Caco-2 (cell line): ENCODE data around the gene SERTAD2. TPM values are rescaled to one million over a fixed set of nuclear protein-coding genes. Genes with fewer than 3 reads are reported as not detected.

Source experiments
- BruUV-seq: library from RNA; stranded (reverse); fragments of 400-500 nt; replicated peaks from 2 replicates; lab custom pipeline; 2021; lab: Mats Ljungman, UMichigan
- CTCF ChIA-PET: fragments of 300-600 bp; sonication (Branson Sonifier 250); formaldehyde crosslinking; loops from one replicate; lab custom pipeline; 2022; ENCODE audit warnings: antibody characterized with exemption; lab: Charles Lee
- POLR2A ChIA-PET: fragments of 300-600 bp; sonication (Branson Sonifier 250); formaldehyde crosslinking; loops from one replicate; lab custom pipeline; 2022; ENCODE audit warnings: antibody characterized with exemption; lab: Charles Lee
- DNase-seq, 2 experiments: peaks; one replicate each; pipeline versions ENCODE4 v3.0.0 to v3.0.0-alpha.2; 2020 to 2022
- H3K27me3 ChIP-seq: replicated peaks from 2 replicates; pipeline ENCODE4 v1.6.0; 2011; ENCODE audit warnings: low read length; ENCODE audit not compliant: control insufficient read depth, insufficient read depth
- H3K36me3 ChIP-seq: 2 replicates; pipeline ENCODE4 v1.5.1; 2011; ENCODE audit warnings: low read length; ENCODE audit not compliant: control insufficient read depth, insufficient read depth
- H3K4me1 ChIP-seq: fragments of 250-450 bp; sonication (Bioruptor Pico); 2 replicates; pipeline ENCODE4 v1.5.1; 2020; ENCODE audit warnings: mild to moderate bottlenecking
- H3K4me3 ChIP-seq: 2 replicates; pipeline ENCODE4 v1.5.1; 2011; ENCODE audit warnings: low read depth, mild to moderate bottlenecking, control low read depth, low read length
- H3K9me3 ChIP-seq: fragments of 250-450 bp; sonication (Bioruptor Pico); 2 replicates; pipeline ENCODE4 v1.5.1; 2020; ENCODE audit warnings: mild to moderate bottlenecking, moderate library complexity
- H3K27ac Mint-ChIP-seq: one replicate; pipeline ENCODE4 v1.8.0; 2022; ENCODE audit warnings: mixed read lengths; ENCODE audit not compliant: unreplicated experiment
- H3K27me3 Mint-ChIP-seq: one replicate; pipeline ENCODE4 v1.8.0; 2022; ENCODE audit warnings: mixed read lengths; ENCODE audit not compliant: insufficient read depth, unreplicated experiment
- H3K36me3 Mint-ChIP-seq: one replicate; pipeline ENCODE4 v1.8.0; 2022; ENCODE audit warnings: mild to moderate bottlenecking, mixed read lengths; ENCODE audit not compliant: insufficient read depth, unreplicated experiment
- H3K4me1 Mint-ChIP-seq: one replicate; pipeline ENCODE4 v1.8.0; 2022; ENCODE audit warnings: low read depth, mixed read lengths; ENCODE audit not compliant: unreplicated experiment
- H3K4me3 Mint-ChIP-seq: one replicate; pipeline ENCODE4 v1.8.0; 2022; ENCODE audit warnings: mild to moderate bottlenecking, moderate library complexity, mixed read lengths; ENCODE audit not compliant: unreplicated experiment
- H3K9me3 Mint-ChIP-seq: one replicate; pipeline ENCODE4 v1.8.0; 2022; ENCODE audit warnings: mixed read lengths; ENCODE audit not compliant: unreplicated experiment
- CTCF ChIP-seq, 2 experiments: fragments of 200-600 bp in 1 of 2; IDR thresholded peaks; 1 replicate in 1 of 2; 2 replicates in 1 of 2; pipeline versions ENCODE4 v1.5.1 to v1.8.0; 2011 to 2022; ENCODE audit warnings: antibody characterized with exemption in 1 of 2, control low read depth in 1 of 2, inconsistent platforms in 1 of 2, low read depth in 1 of 2, low read length in 1 of 2, mild to moderate bottlenecking in 1 of 2, moderate library complexity in 1 of 2; ENCODE audit not compliant: insufficient read depth in 1 of 2, severe bottlenecking in 1 of 2, unreplicated experiment in 1 of 2
- intact Hi-C: fragments of 100-400 bp; cut with micrococcal nuclease; formaldehyde crosslinking; loops from one replicate; pipeline ENCODE4 v1.10.0; 2022; ENCODE audit not compliant: unreplicated experiment
- total RNA-seq: library from RNA; stranded (reverse); gene quantifications from 2 replicates; pipeline ENCODE4 v1.2.3, GENCODE V29; 2022

The SERTAD2 gene
- total RNA-seq, 1 experiment from 2014 or later: 25.8 TPM

- H3K4me3 Mint-ChIP-seq: no peak overlapping the region
- H3K4me1 Mint-ChIP-seq: peaks cover 22% of the 10 kb centered on the region
- no peaks in the 10 kb centered on the region for H3K9me3 ChIP-seq
- no peaks in the 10 kb centered on the region for H3K36me3 Mint-ChIP-seq
- ChIA-PET POLR2A (no interaction called here), CTCF (no interaction called here)
- intact Hi-C loops: no loop called here
- peaks cover 28% of the 10 kb centered on the region for H3K4me1 ChIP-seq
- no peaks in the 10 kb centered on the region for H3K27me3 Mint-ChIP-seq
- TF ChIP-seq CTCF (IDR thresholded peaks at IDR 0.05; ENCODE audit: insufficient read depth in 1 of 2, low read depth in 1 of 2, low read length in 1 of 2, severe bottlenecking in 1 of 2, unreplicated experiment in 1 of 2): no peak
- H3K4me3 ChIP-seq: no peak overlapping the region
- no TSS peak for BruUV-seq
- no peak for DNase-seq
- H3K9me3 Mint-ChIP-seq: peaks cover 15% of the 10 kb centered on the region
- H3K36me3 ChIP-seq: no peaks in the 10 kb centered on the region
- H3K27ac Mint-ChIP-seq: no peak overlapping the region
- H3K27me3 ChIP-seq: no peaks in the 10 kb centered on the region
Measured at GRCh38 chr2:64604155-64604554, 49.6 kb downstream of the SERTAD2 start.

- BruUV-seq: no TSS peak
- Histone ChIP-seq H3K36me3 (no peaks in the 10 kb centered on the region), H3K9me3 (no peaks in the 10 kb centered on the region), H3K4me1 (peaks cover 17% of the 10 kb centered on the region), H3K27me3 (no peaks in the 10 kb centered on the region), H3K4me3 (no peak overlapping the region)
- CTCF ChIA-PET: no interaction called here
- Mint-ChIP-seq H3K27ac (no peak overlapping the region), H3K4me3 (no peak overlapping the region), H3K4me1 (peaks cover 12% of the 10 kb centered on the region), H3K27me3 (no peaks in the 10 kb centered on the region), H3K9me3 (peaks cover 15% of the 10 kb centered on the region), H3K36me3 (no peaks in the 10 kb centered on the region)
- TF ChIP-seq CTCF (IDR thresholded peaks at IDR 0.05; ENCODE audit: insufficient read depth in 1 of 2, low read depth in 1 of 2, low read length in 1 of 2, severe bottlenecking in 1 of 2, unreplicated experiment in 1 of 2): no peak
- DNase-seq: no peak
- intact Hi-C loops: no loop called here
- POLR2A ChIA-PET: no interaction called here
Measured at GRCh38 chr2:64602436-64602835, 51.3 kb downstream of the SERTAD2 start.

GRCh38 chr2:64601785-64602391 lies 51.8 kb downstream of the SERTAD2 start:
- H3K9me3 Mint-ChIP-seq: peaks cover 15% of the 10 kb centered on the region
- no peaks in the 10 kb centered on the region for H3K27me3 ChIP-seq
- no peaks in the 10 kb centered on the region for H3K36me3 Mint-ChIP-seq
- no peak overlapping the region for H3K4me3 Mint-ChIP-seq
- peaks cover 12% of the 10 kb centered on the region for H3K4me1 ChIP-seq
- intact Hi-C loops: no loop called here
- no peaks in the 10 kb centered on the region for H3K36me3 ChIP-seq
- POLR2A ChIA-PET: no interaction called here
- no peaks in the 10 kb centered on the region for H3K27me3 Mint-ChIP-seq
- no peak overlapping the region for H3K27ac Mint-ChIP-seq
- no peak for TF ChIP-seq CTCF (IDR thresholded peaks at IDR 0.05; ENCODE audit: insufficient read depth in 1 of 2, low read depth in 1 of 2, low read length in 1 of 2, severe bottlenecking in 1 of 2, unreplicated experiment in 1 of 2)
- no TSS peak for BruUV-seq
- CTCF ChIA-PET: no interaction called here
- DNase-seq: no peak
- no peaks in the 10 kb centered on the region for H3K9me3 ChIP-seq
- peaks cover 10% of the 10 kb centered on the region for H3K4me1 Mint-ChIP-seq
- no peak overlapping the region for H3K4me3 ChIP-seq
